OCI-LY1 (cell line): Measurements from ENCODE around the gene HSBP1L1.

Source experiments
- H2AFZ ChIP-seq: fragments of 200-600 bp; sonication (generic), shearing (Covaris generic); 2 replicates; pipeline ENCODE4 v1.6.0; 2014; ENCODE audit warnings: antibody characterized with exemption, mild to moderate bottlenecking, low read length
- H3F3A ChIP-seq: fragments of 200-600 bp; sonication (generic), shearing (Covaris generic); 2 replicates; pipeline ENCODE4 v1.6.0; 2014; ENCODE audit warnings: mild to moderate bottlenecking, antibody characterized with exemption, low read length, moderate library complexity; ENCODE audit not compliant: insufficient read depth
- H3K27ac ChIP-seq: fragments of 200-600 bp; sonication (generic); 2 replicates; pipeline ENCODE4 v1.5.1; 2014; ENCODE audit warnings: low read length, mixed run types, mild to moderate bottlenecking, low read depth; ENCODE audit not compliant: poor library complexity, severe bottlenecking
- H3K27me3 ChIP-seq: fragments of 200-600 bp; sonication (generic); 2 replicates; pipeline ENCODE4 v1.6.0; 2014; ENCODE audit warnings: antibody characterized with exemption, mild to moderate bottlenecking, low read length, moderate library complexity; ENCODE audit not compliant: insufficient read depth
- H3K36me3 ChIP-seq: fragments of 200-600 bp; sonication (generic); 2 replicates; pipeline ENCODE4 v1.6.1; 2014; ENCODE audit warnings: mild to moderate bottlenecking, antibody characterized with exemption, low read length, moderate library complexity, mixed read lengths; ENCODE audit not compliant: insufficient read depth
- H3K4me1 ChIP-seq: fragments of 200-600 bp; sonication (generic); 2 replicates; pipeline ENCODE4 v1.5.1; 2014; ENCODE audit warnings: mild to moderate bottlenecking, low read length, moderate library complexity; ENCODE audit not compliant: insufficient read depth, severe bottlenecking
- H3K4me2 ChIP-seq: fragments of 200-600 bp; sonication (generic), shearing (Covaris generic); 2 replicates; pipeline ENCODE4 v1.6.1; 2014; ENCODE audit warnings: low read length
- H3K4me3 ChIP-seq: fragments of 200-600 bp; sonication (generic); 2 replicates; pipeline ENCODE4 v1.5.1; 2014; ENCODE audit warnings: low read length, low read depth, mild to moderate bottlenecking, mixed read lengths; ENCODE audit not compliant: poor library complexity, severe bottlenecking
- H3K79me2 ChIP-seq: fragments of 200-600 bp; shearing (Covaris generic); 2 replicates; pipeline ENCODE4 v1.6.1; 2016; ENCODE audit warnings: mixed run types, low read length, mixed read lengths; ENCODE audit not compliant: insufficient read depth
- H3K9ac ChIP-seq: fragments of 200-600 bp; sonication (generic), shearing (Covaris generic); 2 replicates; pipeline ENCODE4 v1.6.1; 2014; ENCODE audit warnings: mild to moderate bottlenecking, low read length, mixed read lengths
- H3K9me2 ChIP-seq: fragments of 200-600 bp; sonication (generic), shearing (Covaris generic); 2 replicates; pipeline ENCODE4 v1.6.1; 2014; ENCODE audit warnings: low read depth, mild to moderate bottlenecking, low read length, mixed read lengths
- H3K9me3 ChIP-seq: fragments of 200-600 bp; shearing (Covaris generic); 2 replicates; pipeline ENCODE4 v1.6.1; 2014; ENCODE audit warnings: low read length, mixed read lengths
- H4K20me1 ChIP-seq: fragments of 200-600 bp; sonication (generic), shearing (Covaris generic); 2 replicates; pipeline ENCODE4 v1.6.0; 2016; ENCODE audit warnings: mild to moderate bottlenecking, low read length; ENCODE audit not compliant: insufficient read depth
- CTCF ChIP-seq: fragments of 200-600 bp; sonication (generic), shearing (Covaris generic); IDR thresholded peaks from 2 replicates; pipeline ENCODE4 v1.5.1; 2017; ENCODE audit warnings: mild to moderate bottlenecking, antibody characterized with exemption, low read length, moderate library complexity, mixed read lengths
- EZH2 ChIP-seq: fragments of 200-600 bp; sonication (generic), shearing (Covaris generic); IDR thresholded peaks from 2 replicates; pipeline ENCODE4 v1.8.0; 2017; ENCODE audit warnings: borderline replicate concordance, mixed run types, mild to moderate bottlenecking, antibody characterized with exemption, low read length, moderate library complexity, mixed read lengths

The HSBP1L1 gene

DNA sequence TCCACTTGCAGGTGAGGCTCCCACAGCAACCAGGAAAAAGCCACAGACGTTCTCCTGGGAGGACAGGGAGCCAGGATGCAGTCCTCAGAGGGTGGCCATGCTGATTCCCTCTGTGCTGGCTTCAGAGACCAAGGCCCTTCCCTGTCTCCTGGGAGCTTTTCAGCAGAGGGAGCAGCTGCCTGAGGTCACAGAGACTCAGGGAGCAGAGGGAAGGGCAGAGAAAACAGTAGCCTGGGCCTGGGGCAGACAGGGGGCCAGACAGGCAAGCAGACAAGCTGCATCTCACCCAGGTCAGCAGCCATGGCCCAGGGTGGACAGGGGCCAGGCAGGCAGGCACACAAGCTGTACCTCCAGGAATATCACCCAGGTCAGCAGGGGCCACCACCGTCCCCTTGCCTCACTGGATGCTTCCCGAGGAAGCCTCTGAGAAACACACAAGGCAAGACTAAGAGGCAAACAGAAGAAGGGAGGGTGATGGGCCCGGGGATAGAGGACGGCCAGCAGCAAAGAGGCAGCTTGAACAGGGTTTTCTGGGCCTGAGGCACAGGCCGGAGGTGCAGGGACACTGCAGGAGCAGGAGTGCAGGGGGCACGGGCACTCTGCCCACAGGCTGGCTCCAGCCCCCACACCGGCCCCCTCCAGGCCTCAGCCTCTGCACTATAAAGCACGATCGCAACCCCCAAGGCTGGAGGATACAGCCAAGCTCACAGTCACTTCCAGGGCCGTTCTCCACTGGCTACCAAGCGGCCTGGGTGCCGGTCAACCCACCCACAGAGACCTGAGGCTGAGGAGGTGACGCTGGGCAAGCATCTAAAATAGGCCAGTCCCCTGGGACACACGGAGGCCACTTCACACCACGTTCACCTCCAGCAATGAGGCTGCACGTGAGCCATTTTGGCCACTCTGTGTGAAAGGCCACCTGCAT, 19.1 kb upstream of the HSBP1L1 start:
- H3K36me3 ChIP-seq = peaks cover 30% of the 10 kb centered on the region
- no peaks in the 10 kb centered on the region for H3K9me3 ChIP-seq
- no peaks in the 10 kb centered on the region for H3F3A ChIP-seq
- no peaks in the 10 kb centered on the region for H3K9me2 ChIP-seq
- TF ChIP-seq CTCF (no peak), EZH2 (no peak)
- H3K27ac ChIP-seq = no peak overlapping the region
- 0 out of 2 replicates have a peak, but pooled peaks cover 5% of the 10 kb centered on the region for H3K79me2 ChIP-seq
- H2AFZ ChIP-seq = no peak overlapping the region
- peak overlapping the region; percentile 44; the same call in 1 of the 2 replicates for H3K4me2 ChIP-seq
- no peaks in the 10 kb centered on the region for H3K27me3 ChIP-seq
- H3K9ac ChIP-seq = no peak overlapping the region; the same call in 1 of the 2 replicates
- peaks cover 45% of the 10 kb centered on the region for H3K4me1 ChIP-seq
- no peak overlapping the region for H3K4me3 ChIP-seq
- H4K20me1 ChIP-seq = no peaks in the 10 kb centered on the region

GRCh38 chr18:79947054-79947755, 17.2 kb upstream of the HSBP1L1 start:
- peaks cover 51% of the 10 kb centered on the region for H3K4me1 ChIP-seq
- 0 out of 2 replicates have a peak, but pooled peaks cover 5% of the 10 kb centered on the region for H3K79me2 ChIP-seq
- no peaks in the 10 kb centered on the region for H3K9me2 ChIP-seq
- H2AFZ ChIP-seq = no peak overlapping the region
- no peak overlapping the region for H3K9ac ChIP-seq
- no peak overlapping the region for H3K27ac ChIP-seq
- no peaks in the 10 kb centered on the region for H3K9me3 ChIP-seq
- H3F3A ChIP-seq = no peaks in the 10 kb centered on the region
- TF ChIP-seq CTCF (no peak), EZH2 (no peak)
- peak overlapping the region; percentile 19; the same call in 1 of the 2 replicates for H3K4me2 ChIP-seq
- H3K36me3 ChIP-seq = peaks cover 13% of the 10 kb centered on the region; the same call in 1 of the 2 replicates
- no peaks in the 10 kb centered on the region for H4K20me1 ChIP-seq
- no peaks in the 10 kb centered on the region for H3K27me3 ChIP-seq
- no peak overlapping the region for H3K4me3 ChIP-seq

- H3K9me3 ChIP-seq = no peaks in the 10 kb centered on the region
- H3K4me2 ChIP-seq = no peak overlapping the region
- no peak overlapping the region for H3K4me3 ChIP-seq
- 0 out of 2 replicates have a peak, but pooled peaks cover 5% of the 10 kb centered on the region for H3K79me2 ChIP-seq
- H3K27ac ChIP-seq = peak overlapping the region; percentile 68
- no peaks in the 10 kb centered on the region for H4K20me1 ChIP-seq
- H2AFZ ChIP-seq = no peak overlapping the region
- no peaks in the 10 kb centered on the region for H3F3A ChIP-seq
- no peak overlapping the region; the same call in 1 of the 2 replicates for H3K9ac ChIP-seq
- H3K36me3 ChIP-seq = peaks cover 8% of the 10 kb centered on the region; the same call in 1 of the 2 replicates
- no peaks in the 10 kb centered on the region for H3K9me2 ChIP-seq
- TF ChIP-seq CTCF (no peak), EZH2 (no peak)
- no peaks in the 10 kb centered on the region for H3K27me3 ChIP-seq
- peaks cover 52% of the 10 kb centered on the region for H3K4me1 ChIP-seq
These were observed 16.4 kb upstream of the HSBP1L1 start for GRCh38 chr18:79947881-79948610.
